ENCODE results near the gene MRPS5.

The MRPS5 gene

DNA sequence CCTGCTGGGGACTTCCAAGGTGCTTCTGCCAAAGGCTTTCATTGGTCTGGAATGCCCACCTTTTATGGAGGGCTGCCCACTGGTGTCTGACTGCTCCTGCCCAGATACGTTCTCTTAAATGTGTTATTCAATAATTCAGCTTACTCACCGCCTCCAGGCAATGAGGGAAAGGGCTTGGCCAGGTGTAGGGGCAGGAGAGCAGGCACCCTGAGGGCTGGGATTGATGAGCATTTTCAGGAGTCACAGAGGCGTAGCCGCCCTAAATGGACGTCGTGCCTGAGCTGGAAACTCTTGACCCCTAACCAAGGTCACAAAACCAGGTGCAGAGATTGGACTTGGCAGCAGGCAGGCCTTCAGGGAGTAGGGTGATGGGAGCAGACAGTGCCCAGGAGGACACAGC, 69.3 kb downstream of the MRPS5 start:
- TF ChIP-seq, protein P1, sequence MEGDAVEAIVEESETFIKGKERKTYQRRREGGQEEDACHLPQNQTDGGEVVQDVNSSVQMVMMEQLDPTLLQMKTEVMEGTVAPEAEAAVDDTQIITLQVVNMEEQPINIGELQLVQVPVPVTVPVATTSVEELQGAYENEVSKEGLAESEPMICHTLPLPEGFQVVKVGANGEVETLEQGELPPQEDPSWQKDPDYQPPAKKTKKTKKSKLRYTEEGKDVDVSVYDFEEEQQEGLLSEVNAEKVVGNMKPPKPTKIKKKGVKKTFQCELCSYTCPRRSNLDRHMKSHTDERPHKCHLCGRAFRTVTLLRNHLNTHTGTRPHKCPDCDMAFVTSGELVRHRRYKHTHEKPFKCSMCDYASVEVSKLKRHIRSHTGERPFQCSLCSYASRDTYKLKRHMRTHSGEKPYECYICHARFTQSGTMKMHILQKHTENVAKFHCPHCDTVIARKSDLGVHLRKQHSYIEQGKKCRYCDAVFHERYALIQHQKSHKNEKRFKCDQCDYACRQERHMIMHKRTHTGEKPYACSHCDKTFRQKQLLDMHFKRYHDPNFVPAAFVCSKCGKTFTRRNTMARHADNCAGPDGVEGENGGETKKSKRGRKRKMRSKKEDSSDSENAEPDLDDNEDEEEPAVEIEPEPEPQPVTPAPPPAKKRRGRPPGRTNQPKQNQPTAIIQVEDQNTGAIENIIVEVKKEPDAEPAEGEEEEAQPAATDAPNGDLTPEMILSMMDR (IDR thresholded peaks at IDR 0.05; ENCODE audit: low read length, missing control alignments): no peak
- H3K4me3 ChIP-seq (replicated peaks; ENCODE audit: low read depth, low read length): no peak overlapping the region
- DNase-seq (ENCODE audit: low read depth): no peak

- TF ChIP-seq, protein P1 (IDR thresholded peaks at IDR 0.05; ENCODE audit: low read length, missing control alignments): no peak
- DNase-seq (ENCODE audit: low read depth): no peak
- H3K4me3 ChIP-seq (replicated peaks; ENCODE audit: low read depth, low read length): no peak overlapping the region
Measured at GRCh38 chr2:95051626-95052025, 70.0 kb downstream of the MRPS5 start.

GRCh38 chr2:95050385-95051300, 71.0 kb downstream of the MRPS5 start:
- DNase-seq (ENCODE audit: low read depth): no peak
- TF ChIP-seq, protein P1 (IDR thresholded peaks at IDR 0.05; ENCODE audit: low read length, missing control alignments): no peak
- H3K4me3 ChIP-seq (replicated peaks; ENCODE audit: low read depth, low read length): no peak overlapping the region

DNA sequence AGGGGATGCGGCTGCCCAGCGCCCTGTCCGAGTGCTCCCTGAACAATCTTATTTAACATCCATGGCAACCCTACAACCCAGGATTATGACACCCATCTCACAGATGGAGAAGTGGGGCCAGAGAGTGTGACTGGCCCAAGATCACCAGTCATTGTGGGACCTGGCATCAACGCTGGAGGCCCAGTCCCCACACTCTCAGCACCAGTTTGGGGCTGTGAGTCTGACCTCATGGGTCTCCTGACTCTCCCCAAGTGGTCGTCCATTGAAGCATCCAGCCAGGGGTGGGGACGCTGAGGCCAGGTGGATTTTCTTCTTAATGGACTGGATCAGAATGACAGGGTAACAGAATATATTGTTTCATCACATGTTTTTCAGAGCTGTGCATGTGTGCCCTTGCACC, 71.6 kb downstream of the MRPS5 start:
- DNase-seq (ENCODE audit: low read depth): no peak
- H3K4me3 ChIP-seq (replicated peaks; ENCODE audit: low read depth, low read length): no peak overlapping the region
- TF ChIP-seq, protein P1 (IDR thresholded peaks at IDR 0.05; ENCODE audit: low read length, missing control alignments): no peak

DNA sequence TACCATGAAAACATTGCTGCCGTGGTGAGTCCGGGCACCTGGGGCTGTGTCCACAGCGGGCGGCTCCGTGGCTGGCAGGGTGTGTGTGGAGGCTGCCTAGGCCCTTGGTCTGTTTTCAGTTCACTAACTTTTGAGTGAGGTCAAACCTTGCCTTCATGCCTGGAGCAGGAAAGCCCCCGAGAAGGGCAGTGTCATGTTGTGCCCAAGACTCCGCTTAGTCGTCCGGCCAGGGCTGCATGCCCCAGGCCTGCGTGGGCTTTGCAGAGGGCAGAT, 72.0 kb downstream of the MRPS5 start:
- H3K4me3 ChIP-seq (replicated peaks; ENCODE audit: low read depth, low read length): no peak overlapping the region
- TF ChIP-seq, protein P1 (IDR thresholded peaks at IDR 0.05; ENCODE audit: low read length, missing control alignments): no peak
- DNase-seq (ENCODE audit: low read depth): no peak

DNA sequence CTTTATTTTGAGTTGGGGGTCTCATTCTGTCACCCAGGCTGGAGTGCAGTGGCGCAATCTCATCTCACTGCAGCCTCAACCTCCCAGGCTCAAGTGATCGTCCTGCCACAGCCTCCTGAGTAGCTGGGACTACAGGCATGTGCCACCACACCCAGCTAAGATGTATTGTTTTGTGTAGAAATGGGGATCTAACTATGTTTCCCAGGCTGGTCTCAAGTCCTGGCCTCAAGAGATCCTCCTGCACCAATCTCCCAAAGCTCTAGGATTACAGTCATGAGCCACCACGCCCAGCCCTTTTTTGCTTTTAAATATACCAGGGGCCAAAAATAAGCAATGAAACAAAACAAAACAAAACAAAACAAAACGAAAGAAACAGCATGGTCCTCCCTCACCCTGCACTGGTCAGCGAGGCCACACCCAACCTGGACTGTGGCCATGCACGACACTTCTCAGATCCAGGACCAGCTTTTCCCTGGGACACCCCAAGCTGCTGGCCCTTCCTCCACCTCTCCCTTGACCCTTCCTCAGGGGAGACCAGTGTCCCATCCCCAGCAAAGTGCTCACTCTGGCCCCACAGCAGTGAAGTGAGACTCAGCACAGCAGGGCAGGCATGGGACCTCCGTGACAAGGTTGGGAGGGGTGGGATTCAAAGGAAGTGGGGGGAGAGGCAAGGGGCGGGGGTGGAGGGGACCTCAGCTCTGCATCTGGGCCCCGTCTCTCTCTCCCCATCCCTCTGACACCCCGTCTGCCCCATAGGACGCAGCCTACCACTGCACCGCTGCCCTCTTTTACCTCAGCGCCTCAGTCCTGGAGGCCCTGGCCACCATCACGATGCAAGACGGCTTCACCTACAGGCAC, 72.6 kb downstream of the MRPS5 start:
- TF ChIP-seq, protein P1 (IDR thresholded peaks at IDR 0.05; ENCODE audit: low read length, missing control alignments): no peak
- no peak overlapping the region for H3K4me3 ChIP-seq (replicated peaks; ENCODE audit: low read depth, low read length)
- no peak for DNase-seq (ENCODE audit: low read depth)

All from fibroblast of pulmonary artery (primary cell).